HepG2 (cell line): ENCODE measurements around the gene FEM1B. TPM values are rescaled to one million over a fixed set of nuclear protein-coding genes. Genes with fewer than 3 reads are reported as not detected.

Experiments used
- BCLAF1 ChIP-seq: fragments of 450-650 bp; IDR thresholded peaks from 2 replicates; pipeline ENCODE4 v1.6.1; 2017; ENCODE audit warnings: mild to moderate bottlenecking
- GPN1 ChIP-seq: sonication (generic); formaldehyde crosslinking; IDR thresholded peaks from 2 replicates; pipeline ENCODE4 v1.5.1; 2020; ENCODE audit warnings: missing genetic modification reagents, borderline replicate concordance
- KLF6 ChIP-seq: IDR thresholded peaks from 2 replicates; pipeline ENCODE4 v1.8.0; 2016; ENCODE audit warnings: missing biosample characterization, missing genetic modification reagents
- MIER3 ChIP-seq: IDR thresholded peaks from 2 replicates; pipeline ENCODE4 v1.6.1; 2016; ENCODE audit warnings: missing compliant biosample characterization, borderline replicate concordance
- NFE2L2 ChIP-seq: fragments of 150-350 bp; IDR thresholded peaks from 2 replicates; pipeline ENCODE4 v1.6.1; 2014; ENCODE audit warnings: low read length
- PCBP1 ChIP-seq: fragments of 200-400 bp; formaldehyde crosslinking; IDR thresholded peaks from 2 replicates; pipeline ENCODE4 v1.6.1; 2017; ENCODE audit warnings: mild to moderate bottlenecking, low read depth, low read length, borderline replicate concordance
- PRMT3 ChIP-seq: sonication (generic); formaldehyde crosslinking; IDR thresholded peaks from 2 replicates; pipeline ENCODE4 v1.8.1; 2022; ENCODE audit warnings: low read depth, mild to moderate bottlenecking, moderate library complexity, missing genetic modification reagents, borderline replicate concordance
- SOX6 ChIP-seq, 2 experiments: fragments of 450-650 bp in 1 of 2; sonication (generic) in 1 of 2; formaldehyde crosslinking in 1 of 2; IDR thresholded peaks; 2 replicates each; pipeline versions ENCODE4 v1.4.0 to v1.6.1; 2017 to 2020; ENCODE audit warnings: antibody characterized with exemption in 1 of 2, mild to moderate bottlenecking in 1 of 2, missing genetic modification reagents in 1 of 2
- ZBTB34 ChIP-seq: sonication (generic); formaldehyde crosslinking; IDR thresholded peaks from 2 replicates; pipeline ENCODE4 v1.8.0; 2022; ENCODE audit warnings: mild to moderate bottlenecking, missing genetic modification reagents
- ZNF292 ChIP-seq: sonication (generic); formaldehyde crosslinking; IDR thresholded peaks from 2 replicates; pipeline ENCODE4 v1.8.1; 2022; ENCODE audit warnings: mild to moderate bottlenecking, low read depth, missing genetic modification reagents, borderline replicate concordance
- ZNF484 ChIP-seq: sonication (generic); formaldehyde crosslinking; IDR thresholded peaks from 2 replicates; pipeline ENCODE4 v1.5.1; 2020; ENCODE audit warnings: mild to moderate bottlenecking, low read depth, missing genetic modification reagents, borderline replicate concordance
- ZNF503 ChIP-seq: sonication (generic); formaldehyde crosslinking; IDR thresholded peaks from 2 replicates; pipeline ENCODE4 v1.4.0; 2020; ENCODE audit warnings: missing genetic modification reagents
- ZNF546 ChIP-seq: sonication (generic); formaldehyde crosslinking; conservative IDR thresholded peaks from 2 replicates; pipeline ENCODE4 v1.8.1; 2023; ENCODE audit warnings: mild to moderate bottlenecking, missing genetic modification reagents
- ZSCAN29 ChIP-seq: sonication (generic); formaldehyde crosslinking; conservative IDR thresholded peaks from 2 replicates; pipeline ENCODE4 v1.4.0; 2020; ENCODE audit warnings: mild to moderate bottlenecking, missing genetic modification reagents
- polyA plus RNA-seq, 8 experiments: library from polyadenylated mRNA; depleted of rRNA in 3 of 8; stranded (reverse) in 7 of 8; unstranded in 1 of 8; fragments of >200 nt; fragmentation: Illumina TruSeq in 4 of 8; extraction: Trizol in 4 of 8; gene quantifications; 2 replicates each; pipeline versions ENCODE4 v1.2.1 to v1.2.3, GENCODE V29; 2011 to 2016; ENCODE audit warnings: low read depth in 4 of 8, missing spikeins in 1 of 8, mixed read lengths in 1 of 8; ENCODE audit not compliant: insufficient read depth in 1 of 8
- total RNA-seq, 5 experiments: library from RNA; depleted of rRNA; stranded (reverse); fragments of >200 nt; fragmentation: Illumina TruSeq; extraction: Trizol; gene quantifications; 2 replicates each; pipeline ENCODE4 v1.2.3, GENCODE V29; 2016; ENCODE audit warnings: low read depth in 1 of 5
- TF ChIP-seq, protein P1 (sequence below): sonication (generic); formaldehyde crosslinking; IDR thresholded peaks from 2 replicates; pipeline ENCODE4 v1.4.0; 2020; ENCODE audit warnings: missing genetic modification reagents
- TF ChIP-seq, protein P2 (sequence below): sonication (generic); formaldehyde crosslinking; IDR thresholded peaks from 2 replicates; pipeline ENCODE4 v1.8.0; 2022; ENCODE audit warnings: missing genetic modification reagents, mild to moderate bottlenecking, inconsistent platforms, borderline replicate concordance

FEM1B gene
- total and polyA plus RNA-seq, 2 of the 13 experiments (the other 11 are each of a cell fraction or from before 2014, with no cell fraction given), result 38.1 to 40.0 TPM

GRCh38 chr15:68285259-68285980 is 7.9 kb downstream of the FEM1B start (continued):
- TF ChIP-seq BCLAF1 (no peak), ZNF503 (CRISPR knock-in tag) (no peak), ZSCAN29 (CRISPR knock-in tag) (no peak), PCBP1 (no peak), ZNF546 (CRISPR knock-in tag) (no peak), GPN1 (CRISPR knock-in tag) (no peak), ZNF484 (CRISPR knock-in tag) (no peak), KLF6 (CRISPR knock-in tag) (no peak), NFE2L2 (peak; percentile 61; the same call in 1 of the 2 replicates), PRMT3 (CRISPR knock-in tag) (no peak), ZBTB34 (CRISPR knock-in tag) (peak; percentile 60; the same call in 1 of the 2 replicates), ZNF292 (CRISPR knock-in tag) (peak; percentile 35; the same call in 1 of the 2 replicates), MIER3 (CRISPR knock-in tag) (0 out of 2 replicates have a peak, but pooled peaks have one; percentile 28), SOX6 (IDR thresholded peaks at IDR 0.05) (no peak), SOX6 (CRISPR knock-in tag; IDR thresholded peaks at IDR 0.05) (0 out of 2 replicates have a peak, but pooled peaks have one; percentile 25)
- TF ChIP-seq, protein P1, sequence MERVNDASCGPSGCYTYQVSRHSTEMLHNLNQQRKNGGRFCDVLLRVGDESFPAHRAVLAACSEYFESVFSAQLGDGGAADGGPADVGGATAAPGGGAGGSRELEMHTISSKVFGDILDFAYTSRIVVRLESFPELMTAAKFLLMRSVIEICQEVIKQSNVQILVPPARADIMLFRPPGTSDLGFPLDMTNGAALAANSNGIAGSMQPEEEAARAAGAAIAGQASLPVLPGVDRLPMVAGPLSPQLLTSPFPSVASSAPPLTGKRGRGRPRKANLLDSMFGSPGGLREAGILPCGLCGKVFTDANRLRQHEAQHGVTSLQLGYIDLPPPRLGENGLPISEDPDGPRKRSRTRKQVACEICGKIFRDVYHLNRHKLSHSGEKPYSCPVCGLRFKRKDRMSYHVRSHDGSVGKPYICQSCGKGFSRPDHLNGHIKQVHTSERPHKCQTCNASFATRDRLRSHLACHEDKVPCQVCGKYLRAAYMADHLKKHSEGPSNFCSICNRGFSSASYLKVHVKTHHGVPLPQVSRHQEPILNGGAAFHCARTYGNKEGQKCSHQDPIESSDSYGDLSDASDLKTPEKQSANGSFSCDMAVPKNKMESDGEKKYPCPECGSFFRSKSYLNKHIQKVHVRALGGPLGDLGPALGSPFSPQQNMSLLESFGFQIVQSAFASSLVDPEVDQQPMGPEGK (CRISPR knock-in tag), result 0 out of 2 replicates have a peak, but pooled peaks have one; percentile 10
- TF ChIP-seq, protein P2, sequence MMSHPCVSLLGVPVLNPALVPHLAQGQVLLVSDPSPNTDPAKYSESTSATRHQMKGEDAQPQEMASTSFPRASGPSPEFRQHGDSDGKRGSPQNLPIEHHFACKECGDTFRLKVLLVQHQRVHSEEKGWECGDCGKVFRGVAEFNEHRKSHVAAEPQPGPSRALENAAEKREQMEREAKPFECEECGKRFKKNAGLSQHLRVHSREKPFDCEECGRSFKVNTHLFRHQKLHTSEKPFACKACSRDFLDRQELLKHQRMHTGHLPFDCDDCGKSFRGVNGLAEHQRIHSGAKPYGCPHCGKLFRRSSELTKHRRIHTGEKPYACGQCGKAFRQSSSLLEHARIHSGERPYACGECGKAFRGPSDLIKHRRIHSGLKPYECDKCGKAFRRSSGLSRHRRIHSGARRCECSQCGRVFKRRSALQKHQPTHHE (CRISPR knock-in tag), result no peak
